K562 (cell line): ENCODE data around the gene RPTOR. TPM values are rescaled to one million over a fixed set of nuclear protein-coding genes. Genes with fewer than 3 reads are reported as not detected.

Experiments
- ATAC-seq: fragments of 200-7000 bp; cut with Tn5 transposase; 3 replicates; pipeline ENCODE4 v1.9.1; 2020; ENCODE audit warnings: moderate library complexity
- BruUV-seq: library from RNA; stranded (reverse); fragments of 400-500 nt; replicated peaks from 2 replicates; lab custom pipeline; 2021; lab: Mats Ljungman, UMichigan
- CTCF ChIA-PET: fragments of 300-600 bp; formaldehyde crosslinking; extraction: SDS; loops from one replicate; lab custom pipeline; 2021; ENCODE audit warnings: low intra/inter-chr PET ratio; lab: Yijun Ruan, JAX
- POLR2A ChIA-PET: fragments of 300-600, 350-650 bp; sonication (Branson Sonifier 250); formaldehyde crosslinking; extraction: SDS; loops from one replicate; lab custom pipeline; 2021; ENCODE audit warnings: antibody characterized with exemption, inconsistent platforms; lab: Yijun Ruan, JAX
- DNase-seq, 4 experiments: peaks; one replicate each; pipeline versions ENCODE4 v3.0.0 to v3.0.0-alpha.2; 2011 to 2018; ENCODE audit warnings: low spot score in 3 of 4, mixed read lengths in 3 of 4; ENCODE audit errors: extremely low read depth in 1 of 4
- FAIRE-seq: peaks from 2 replicates; lab custom pipeline; 2011; peaks lifted over from hg19 to GRCh38; lab: Jason Lieb, UNC
- H2AFZ ChIP-seq: 2 replicates; pipeline ENCODE4 v1.6.0; 2011; ENCODE audit warnings: low read depth, low read length, control low read depth, inconsistent platforms
- H3K27ac ChIP-seq: fragments of 200-600 bp; 3 replicates; pipeline ENCODE4 v1.8.0; 2011; ENCODE audit warnings: low read depth, mild to moderate bottlenecking, control low read depth, inconsistent platforms, low read length, moderate library complexity, mixed read lengths; ENCODE audit errors: extremely low read depth
- H3K27me3 ChIP-seq, 2 experiments: fragments of 300-600 bp in 1 of 2; 2 replicates in 1 of 2; 3 replicates in 1 of 2; pipeline versions ENCODE4 v1.6.0 to v1.8.0; 2011; ENCODE audit warnings: inconsistent platforms in 2 of 2, low read length in 2 of 2, mild to moderate bottlenecking in 1 of 2, mixed read lengths in 1 of 2, moderate library complexity in 1 of 2; ENCODE audit not compliant: control insufficient read depth in 2 of 2, insufficient read depth in 2 of 2
- H3K36me3 ChIP-seq: fragments of 300-600 bp; 3 replicates; pipeline ENCODE4 v1.8.0; 2011; ENCODE audit warnings: mild to moderate bottlenecking, low read length, inconsistent platforms; ENCODE audit not compliant: control insufficient read depth, insufficient read depth
- H3K4me1 ChIP-seq, 2 experiments: fragments of 200-600 bp in 1 of 2; replicated peaks in 1 of 2; 2 replicates in 1 of 2; 3 replicates in 1 of 2; pipeline versions ENCODE4 v1.5.1 to v1.8.0; 2011; ENCODE audit warnings: inconsistent platforms in 2 of 2, low read length in 2 of 2, mild to moderate bottlenecking in 1 of 2, mixed read lengths in 1 of 2, moderate library complexity in 1 of 2; ENCODE audit not compliant: control insufficient read depth in 2 of 2, insufficient read depth in 2 of 2
- H3K4me2 ChIP-seq: 2 replicates; pipeline ENCODE4 v1.6.1; 2011; ENCODE audit warnings: low read length, control low read depth, inconsistent platforms, mixed read lengths; ENCODE audit not compliant: insufficient read depth
- H3K4me3 ChIP-seq: fragments of 200-600 bp; sonication (generic), shearing (Covaris generic); 2 replicates; pipeline ENCODE4 v1.5.1; 2016; ENCODE audit warnings: control low read depth, inconsistent platforms
- H3K79me2 ChIP-seq: fragments of 200-600 bp; 3 replicates; pipeline ENCODE4 v1.8.0; 2011; ENCODE audit warnings: low read length, inconsistent platforms; ENCODE audit not compliant: control insufficient read depth, insufficient read depth
- H3K9ac ChIP-seq, 2 experiments: 2 replicates each; pipeline versions ENCODE4 v1.6.0 to v1.6.1; 2011; ENCODE audit warnings: low read depth in 2 of 2, low read length in 2 of 2, control low read depth in 1 of 2, inconsistent platforms in 1 of 2, mild to moderate bottlenecking in 1 of 2, mixed read lengths in 1 of 2; ENCODE audit not compliant: insufficient read depth in 1 of 2
- H3K9me1 ChIP-seq: one replicate; pipeline ENCODE4 v1.6.0; 2011; ENCODE audit warnings: inconsistent platforms, mild to moderate bottlenecking, low read length, moderate library complexity; ENCODE audit not compliant: control insufficient read depth, insufficient read depth
- H3K9me3 ChIP-seq: replicated peaks from 2 replicates; pipeline ENCODE4 v1.5.1; 2011; ENCODE audit warnings: low read depth, low read length, inconsistent platforms; ENCODE audit not compliant: control insufficient read depth, insufficient read depth
- H4K20me1 ChIP-seq: replicated peaks from 2 replicates; pipeline ENCODE4 v1.6.1; 2011; ENCODE audit warnings: low read length, inconsistent platforms, mixed read lengths; ENCODE audit not compliant: control insufficient read depth, insufficient read depth
- HCFC1 ChIP-seq: IDR thresholded peaks from 2 replicates; pipeline ENCODE4 v1.6.1; 2012; ENCODE audit warnings: low read depth, low read length, improper control_type of control experiment
- JUNB ChIP-seq: fragments of 450-650 bp; formaldehyde crosslinking; conservative IDR thresholded peaks from 2 replicates; pipeline ENCODE4 v1.4.0; 2020; ENCODE audit warnings: mild to moderate bottlenecking
- MYBL2 ChIP-seq, 2 experiments: fragments of 450-650 bp in 1 of 2; sonication (generic) in 1 of 2; formaldehyde crosslinking in 1 of 2; IDR thresholded peaks; 2 replicates each; pipeline versions ENCODE4 v1.6.1 to v1.8.1; 2017 to 2022; ENCODE audit warnings: borderline replicate concordance in 1 of 2, inconsistent platforms in 1 of 2, low read depth in 1 of 2, mild to moderate bottlenecking in 1 of 2, missing genetic modification reagents in 1 of 2, moderate library complexity in 1 of 2
- ZNF184 ChIP-seq: sonication (generic); formaldehyde crosslinking; IDR thresholded peaks from 2 replicates; pipeline ENCODE4 v1.5.0; 2020; ENCODE audit warnings: missing genetic modification reagents
- WGBS: fragments of 100-300 bp; shearing (Covaris generic); methylation state at CpG from one replicate; pipeline ENCODE4 v1.1.6; 2016; ENCODE audit warnings: low coverage, mixed read lengths; ENCODE audit not compliant: insufficient coverage; ENCODE audit errors: missing lambda C conversion rate; 5-methylcytosine and 5-hydroxymethylcytosine counted together
- in situ Hi-C: fragments of 300-500 bp; cut with MboI; formaldehyde crosslinking; loops from 4 replicates; pipeline ENCODE4 v1.15.0; 2018; ENCODE audit warnings: inconsistent platforms, mixed read lengths
- intact Hi-C: fragments of 100-400 bp; cut with micrococcal nuclease; formaldehyde crosslinking; loops from 2 replicates; pipeline ENCODE4 v1.14.2; 2022
- polyA plus RNA-seq, 8 experiments: library from polyadenylated mRNA; depleted of rRNA in 4 of 8; stranded (reverse) in 5 of 8; unstranded in 3 of 8; fragments of >200 nt; fragmentation: Nextera tagmentation in 2 of 8; fragmentation: Illumina TruSeq in 1 of 8; extraction: Ambion mirVana in 2 of 8; extraction: Trizol in 1 of 8; gene quantifications; 2 replicates each; pipeline versions ENCODE4 v1.2.1 to v1.2.3, GENCODE V29; 2011 to 2014; ENCODE audit warnings: inconsistent platforms in 1 of 8, missing spikeins in 1 of 8
- total RNA-seq, 7 experiments: library from RNA; depleted of rRNA in 6 of 7; stranded (reverse); fragments of >200 nt in 6 of 7; fragmentation: Illumina TruSeq in 2 of 7; extraction: Trizol in 2 of 7; gene quantifications; 2 replicates each; pipeline versions ENCODE4 v1.2.1 to v1.2.3, GENCODE V29; 2011 to 2021; ENCODE audit warnings: low replicate concordance in 1 of 7
- TF ChIP-seq, protein P1 (sequence below): fragments of 450-650 bp; formaldehyde crosslinking; IDR thresholded peaks from 2 replicates; pipeline ENCODE4 v1.4.0; 2022; ENCODE audit warnings: missing genetic modification characterization

Gene RPTOR
- total and polyA plus RNA-seq, 9 of the 15 experiments (the other 6 are each of a cell fraction or from before 2014, with no cell fraction given) = 0.24 to 54.1 (median 10.2) TPM

DNA sequence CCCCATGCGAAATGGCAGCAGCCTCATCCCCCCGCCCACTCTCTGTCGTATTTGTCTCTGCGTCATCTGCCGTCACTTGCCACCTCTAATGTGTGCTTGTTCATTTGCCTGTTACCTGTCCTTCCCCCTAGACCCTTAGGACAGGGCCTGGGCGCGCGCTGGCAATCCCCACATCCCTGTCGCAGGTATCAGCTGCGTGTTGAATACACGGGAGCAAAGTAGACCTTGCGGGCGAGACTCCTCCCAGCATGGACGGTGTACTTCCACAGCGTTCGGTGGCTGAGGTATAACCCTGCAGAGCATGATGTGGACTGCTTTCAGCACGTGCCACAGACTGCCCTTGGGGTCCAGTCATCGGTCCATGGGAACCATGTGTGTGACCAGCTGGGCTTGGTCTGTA is 276.9 kb downstream of the RPTOR start (continued):
- TF ChIP-seq, protein P1, sequence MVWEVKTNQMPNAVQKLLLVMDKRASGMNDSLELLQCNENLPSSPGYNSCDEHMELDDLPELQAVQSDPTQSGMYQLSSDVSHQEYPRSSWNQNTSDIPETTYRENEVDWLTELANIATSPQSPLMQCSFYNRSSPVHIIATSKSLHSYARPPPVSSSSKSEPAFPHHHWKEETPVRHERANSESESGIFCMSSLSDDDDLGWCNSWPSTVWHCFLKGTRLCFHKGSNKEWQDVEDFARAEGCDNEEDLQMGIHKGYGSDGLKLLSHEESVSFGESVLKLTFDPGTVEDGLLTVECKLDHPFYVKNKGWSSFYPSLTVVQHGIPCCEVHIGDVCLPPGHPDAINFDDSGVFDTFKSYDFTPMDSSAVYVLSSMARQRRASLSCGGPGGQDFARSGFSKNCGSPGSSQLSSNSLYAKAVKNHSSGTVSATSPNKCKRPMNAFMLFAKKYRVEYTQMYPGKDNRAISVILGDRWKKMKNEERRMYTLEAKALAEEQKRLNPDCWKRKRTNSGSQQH = no peak
- no peak for TF ChIP-seq ZNF184

DNA sequence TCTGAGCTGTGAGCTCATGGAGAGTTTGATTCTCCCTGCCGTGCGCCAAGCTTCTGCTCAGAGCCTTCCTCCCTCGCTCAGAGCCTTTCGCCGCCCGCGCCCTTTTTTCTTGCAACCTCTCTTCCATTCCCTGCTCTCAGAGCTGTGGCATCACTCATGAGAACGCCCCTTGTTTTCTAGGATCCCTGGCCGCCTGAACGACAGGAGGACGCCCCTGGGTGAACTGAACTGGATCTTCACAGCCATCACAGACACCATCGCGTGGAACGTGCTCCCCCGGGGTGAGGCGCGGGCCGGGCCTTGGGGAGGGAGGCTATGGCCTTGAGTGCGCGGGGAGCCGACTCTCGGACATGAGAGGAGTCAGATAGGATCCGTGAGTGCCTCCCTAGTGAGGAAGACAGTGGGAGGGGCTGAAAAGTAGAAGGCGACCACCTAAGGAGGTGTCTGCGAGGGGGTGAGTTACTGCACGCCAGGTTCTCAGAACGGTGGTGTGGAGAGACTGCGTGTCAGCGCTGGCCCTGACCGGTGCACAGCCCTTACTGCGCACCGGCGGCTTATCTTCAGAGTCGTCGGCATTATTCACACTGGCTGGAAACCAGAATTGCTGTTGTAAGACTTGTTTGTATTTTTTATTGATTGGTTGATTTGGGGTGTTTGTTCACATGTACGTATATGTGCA is 277.5 kb downstream of the RPTOR start:
- intact Hi-C loops (no loop called here), in situ Hi-C loops (no loop called here)
- H3K9me3 ChIP-seq = no peaks in the 10 kb centered on the region
- H3K9ac ChIP-seq = no peak overlapping the region
- FAIRE-seq (no peak), ATAC-seq (no peak), DNase-seq (no peak)
- H3K4me3 ChIP-seq = no peak overlapping the region
- no peak overlapping the region for H3K27ac ChIP-seq
- WGBS = 96% methylated on average over 31 of the region's 36 CpGs
- H3K36me3 ChIP-seq = peaks cover 41% of the 10 kb centered on the region; the same call in 2 of the 3 replicates
- no peaks in the 10 kb centered on the region for H3K27me3 ChIP-seq
- H3K9me1 ChIP-seq = peaks cover 2% of the 10 kb centered on the region
- POLR2A ChIA-PET = no interaction called here
- no peak overlapping the region for H3K4me2 ChIP-seq
- no peak overlapping the region for H2AFZ ChIP-seq
- H3K79me2 ChIP-seq = no peaks in the 10 kb centered on the region
- peak; percentile 9; the same call in 1 of the 2 replicates for TF ChIP-seq MYBL2 (IDR thresholded peaks at IDR 0.05; ENCODE audit: low read depth)
- TF ChIP-seq MYBL2 (CRISPR knock-in tag; IDR thresholded peaks at IDR 0.05; ENCODE audit: borderline replicate concordance) = no peak
- no peak for TF ChIP-seq HCFC1
- no peak for TF ChIP-seq JUNB (CRISPR knock-in tag)
- TF ChIP-seq, all 486 proteins: peak for 1
- CTCF ChIA-PET = no interaction called here
- no TSS peak for BruUV-seq
- Histone ChIP-seq H3K4me1 (peaks cover 0 to 12% of the 10 kb centered on the region in 2 experiments; a peak in 2 of 5 replicates), H4K20me1 (0 out of 2 replicates have a peak, but pooled peaks cover 3% of the 10 kb centered on the region)
